Suprapubic skin (tissue), 4 donors: ENCODE data around the gene FFAR4. TPM values are rescaled to one million over a fixed set of nuclear protein-coding genes. Genes with fewer than 3 reads are reported as not detected.

Experiments used
- DNase-seq, 2 donors: peaks; one replicate each; pipeline ENCODE4 v3.0.0-alpha.2; 2019; ENCODE audit warnings: low spot score in 2 of 2
- H3K27ac ChIP-seq: fragments of 200-600 bp; sonication (generic); one replicate; pipeline ENCODE4 v1.5.1; 2019
- H3K27me3 ChIP-seq: fragments of 200-600 bp; sonication (generic); one replicate; pipeline ENCODE4 v1.5.1; 2019
- H3K36me3 ChIP-seq: fragments of 200-600 bp; sonication (generic); one replicate; pipeline ENCODE4 v1.5.1; 2019
- H3K4me1 ChIP-seq: fragments of 200-600 bp; sonication (generic); one replicate; pipeline ENCODE4 v1.5.1; 2019
- H3K4me3 ChIP-seq: fragments of 200-600 bp; sonication (generic); one replicate; pipeline ENCODE4 v1.5.1; 2019; ENCODE audit warnings: mild to moderate bottlenecking
- H3K9me3 ChIP-seq: fragments of 200-600 bp; sonication (generic); one replicate; pipeline ENCODE4 v1.5.1; 2019
- EP300 ChIP-seq: sonication (generic); formaldehyde crosslinking; IDR thresholded peaks from one replicate; pipeline ENCODE4 v1.6.1; 2017; ENCODE audit warnings: antibody characterized with exemption
- POLR2A ChIP-seq, 2 donors: fragments of 450-650 bp; IDR thresholded peaks; one replicate each; pipeline ENCODE4 v1.6.1; 2017; ENCODE audit warnings: antibody characterized with exemption in 2 of 2, mild to moderate bottlenecking in 2 of 2, moderate library complexity in 2 of 2
- POLR2AphosphoS5 ChIP-seq, 3 donors: sonication (generic); formaldehyde crosslinking; IDR thresholded peaks; one replicate each; pipeline ENCODE4 v1.6.1; 2017; ENCODE audit warnings: antibody characterized with exemption in 3 of 3
- WGBS: methylation state at CpG from one replicate; pipeline ENCODE4 v1.1.5; 2018; 5-methylcytosine and 5-hydroxymethylcytosine counted together
- total RNA-seq, 4 donors: library from RNA; depleted of rRNA; stranded (reverse); fragments of >200 nt; gene quantifications; one replicate each; pipeline ENCODE4 v1.1.0, GENCODE V29; 2016
- TF ChIP-seq, protein P1 (sequence below), 2 donors: fragments of 200-600 bp in 1 of 2; fragments of 450-650 bp in 1 of 2; sonication (generic) in 1 of 2; IDR thresholded peaks; one replicate each; pipeline ENCODE4 v1.5.1; 2016 to 2019; ENCODE audit warnings: antibody characterized with exemption in 2 of 2, mild to moderate bottlenecking in 1 of 2, moderate library complexity in 1 of 2

The FFAR4 gene
- total RNA-seq, 4 donors from 2014 or later = 0.36 to 1.3 (median 0.77) TPM

GRCh38 chr10:93630625-93631557, 64.4 kb downstream of the FFAR4 start:
- 67% methylated on average over 14 of the region's 15 CpGs for WGBS
- H3K27ac ChIP-seq = no peak overlapping the region
- no peak overlapping the region for H3K4me3 ChIP-seq
- DNase-seq = no peak
- no peaks in the 10 kb centered on the region for H3K36me3 ChIP-seq
- no peaks in the 10 kb centered on the region for H3K4me1 ChIP-seq
- TF ChIP-seq POLR2AphosphoS5 (IDR thresholded peaks at IDR 0.05) (no peak), EP300 (no peak), POLR2A (IDR thresholded peaks at IDR 0.05) (no peak)
- TF ChIP-seq, protein P1, sequence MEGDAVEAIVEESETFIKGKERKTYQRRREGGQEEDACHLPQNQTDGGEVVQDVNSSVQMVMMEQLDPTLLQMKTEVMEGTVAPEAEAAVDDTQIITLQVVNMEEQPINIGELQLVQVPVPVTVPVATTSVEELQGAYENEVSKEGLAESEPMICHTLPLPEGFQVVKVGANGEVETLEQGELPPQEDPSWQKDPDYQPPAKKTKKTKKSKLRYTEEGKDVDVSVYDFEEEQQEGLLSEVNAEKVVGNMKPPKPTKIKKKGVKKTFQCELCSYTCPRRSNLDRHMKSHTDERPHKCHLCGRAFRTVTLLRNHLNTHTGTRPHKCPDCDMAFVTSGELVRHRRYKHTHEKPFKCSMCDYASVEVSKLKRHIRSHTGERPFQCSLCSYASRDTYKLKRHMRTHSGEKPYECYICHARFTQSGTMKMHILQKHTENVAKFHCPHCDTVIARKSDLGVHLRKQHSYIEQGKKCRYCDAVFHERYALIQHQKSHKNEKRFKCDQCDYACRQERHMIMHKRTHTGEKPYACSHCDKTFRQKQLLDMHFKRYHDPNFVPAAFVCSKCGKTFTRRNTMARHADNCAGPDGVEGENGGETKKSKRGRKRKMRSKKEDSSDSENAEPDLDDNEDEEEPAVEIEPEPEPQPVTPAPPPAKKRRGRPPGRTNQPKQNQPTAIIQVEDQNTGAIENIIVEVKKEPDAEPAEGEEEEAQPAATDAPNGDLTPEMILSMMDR (IDR thresholded peaks at IDR 0.05) = no peak
- no peaks in the 10 kb centered on the region for H3K27me3 ChIP-seq
- no peaks in the 10 kb centered on the region for H3K9me3 ChIP-seq

Other genes starting within 250 kb of the FFAR4 start
- gene MYOF, start 84.3 kb upstream of the FFAR4 start, total RNA-seq = 100 to 1,000 TPM in 3 of 4 donors, 10 to 100 TPM in 1; 77.8 to 174 (median 116) TPM
- gene CEP55, start 70.1 kb upstream of the FFAR4 start, total RNA-seq = 1 to 10 TPM; 1.4 to 4.3 (median 2.8) TPM
- gene RBP4, start 34.6 kb downstream of the FFAR4 start, total RNA-seq = 10 to 100 TPM in 3 of 4 donors, 1 to 10 TPM in 1; 8.5 to 32.7 (median 18.2) TPM
- gene PDE6C, start 45.9 kb downstream of the FFAR4 start, total RNA-seq = not detected
- 10 to 100 TPM in 2 of 4 donors, 1 to 10 TPM in 2; 4.7 to 78.0 (median 13.8) TPM for gene FRA10AC1, start 135.9 kb downstream of the FFAR4 start, total RNA-seq
- gene LGI1, start 191.3 kb downstream of the FFAR4 start, total RNA-seq = not detected